NCI-H2081 (cell line): ENCODE data around the gene SLC1A3.
A peak's percentile ranks its signal among the peaks of the same experiment; 100 is the strongest.

Source experiments
- DNase-seq, 2 experiments: peaks; one replicate each; lab custom pipeline; 2025; lab: John Stamatoyannopoulos, UW

The SLC1A3 gene

DNA sequence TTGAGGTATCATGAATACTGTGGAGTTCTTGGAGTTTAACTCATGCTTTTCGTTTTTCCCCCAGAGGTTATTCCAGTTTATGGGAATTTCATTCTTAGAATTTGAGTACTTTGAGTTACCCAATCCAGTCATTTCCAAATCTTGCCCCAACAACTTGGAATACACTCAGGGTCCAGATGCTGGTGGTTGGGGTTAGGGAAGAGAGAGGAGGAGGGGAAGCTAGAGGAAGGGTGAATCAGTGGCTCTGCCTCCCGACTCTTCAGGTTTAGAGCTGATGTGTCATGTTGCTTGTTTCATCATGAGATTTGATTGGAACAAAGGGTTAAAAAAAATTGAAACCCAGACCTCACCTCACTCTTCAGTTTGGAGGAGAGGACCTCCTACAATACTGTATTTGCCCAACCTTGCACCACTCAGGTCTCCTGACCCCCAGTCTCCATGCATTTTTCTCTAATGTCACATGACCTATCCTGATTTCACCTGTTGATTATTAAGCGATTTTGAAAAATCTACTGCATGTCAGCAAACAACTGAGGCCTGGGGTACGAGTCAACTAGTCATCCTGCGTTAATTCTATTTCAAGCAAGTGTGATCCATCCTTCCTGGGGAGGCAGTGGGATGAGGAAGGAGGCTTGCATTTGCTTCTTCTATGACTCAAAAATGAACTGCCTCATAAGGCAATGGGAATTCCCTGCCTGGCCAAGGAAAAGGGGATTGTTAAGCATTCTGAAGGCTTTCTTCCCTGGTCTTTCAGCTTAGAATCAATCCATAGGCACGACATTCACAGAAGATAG is 6.2 kb upstream of the SLC1A3 start:
- DNase-seq: no peak

DNA sequence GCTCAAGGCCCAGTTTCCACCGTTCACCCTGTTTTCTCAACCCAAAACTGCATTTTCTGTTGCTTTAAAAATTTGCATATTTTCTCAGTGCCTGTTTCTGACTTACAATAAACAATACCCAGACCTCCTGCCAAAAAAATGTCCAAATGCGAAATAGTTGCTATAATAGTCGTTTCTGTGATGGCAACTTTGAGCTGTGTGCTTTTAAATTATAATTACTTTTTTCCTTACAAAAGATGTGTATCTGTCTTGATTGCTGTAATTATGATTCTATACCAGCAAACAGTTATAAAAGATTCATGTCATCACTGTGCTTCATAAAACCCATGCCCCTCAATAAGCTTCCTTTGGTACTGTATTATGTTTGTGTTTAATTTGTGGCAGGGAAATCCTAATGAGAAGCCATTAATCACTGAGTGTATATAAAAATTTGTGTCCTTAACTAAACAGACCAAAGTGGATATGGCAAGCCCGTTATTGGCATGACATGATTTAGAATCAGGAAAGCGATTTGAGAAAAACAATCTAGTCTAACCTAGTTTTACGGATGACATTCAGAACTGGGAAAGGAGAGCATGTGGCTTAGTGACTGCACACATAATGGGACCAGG is 5.4 kb upstream of the SLC1A3 start:
- DNase-seq: peak; percentile 49 to 92

DNA sequence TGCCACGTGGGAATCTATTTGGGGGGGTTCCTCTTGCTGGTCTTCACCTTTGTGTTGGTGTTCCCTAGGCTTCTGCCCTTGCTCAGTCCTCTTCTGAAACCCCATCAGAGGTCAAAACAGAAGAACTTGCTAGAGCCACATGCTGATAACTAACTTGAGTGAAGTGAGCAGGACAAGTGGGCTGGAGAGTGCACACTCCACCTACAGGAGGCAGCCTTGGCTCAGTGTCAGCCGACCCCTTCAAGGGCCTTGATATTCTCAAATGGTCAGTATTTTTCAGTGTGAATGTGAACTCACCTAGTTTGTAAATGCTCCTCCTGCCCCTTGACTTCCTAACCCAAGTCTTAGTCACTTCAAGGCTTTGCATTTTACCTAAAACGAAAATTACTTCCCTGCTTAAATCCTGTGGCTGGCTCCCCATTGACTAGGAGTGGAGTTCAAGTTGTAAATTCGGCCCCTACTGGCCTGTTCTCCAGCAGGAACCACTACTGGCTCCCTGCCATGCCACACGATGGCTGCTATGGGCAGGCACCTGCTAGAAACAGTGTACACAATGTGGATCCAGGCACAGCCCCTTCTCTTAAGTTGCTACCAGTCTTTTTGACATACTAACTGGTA is 3.6 kb upstream of the SLC1A3 start:
- peak in 1 of 2 experiments; percentile 5 for DNase-seq

DNA sequence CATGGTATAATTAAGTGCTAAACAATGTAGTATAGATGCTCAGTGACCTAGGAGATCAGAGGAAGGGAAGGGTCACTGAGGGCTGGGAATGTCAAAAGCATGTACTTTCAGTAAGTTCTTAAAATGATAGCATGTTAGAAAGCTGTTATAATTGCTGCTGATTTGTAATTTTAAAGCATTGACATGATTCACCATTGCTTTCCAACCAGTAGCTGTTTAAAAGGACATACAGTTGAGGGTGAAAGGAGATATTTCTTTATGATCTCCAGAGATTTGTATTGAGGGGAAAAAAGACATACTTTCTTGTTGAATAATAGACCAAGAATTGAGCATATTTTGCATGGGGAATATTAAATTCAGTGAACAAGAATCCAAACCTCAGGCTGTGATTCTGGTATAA is 1.2 kb upstream of the SLC1A3 start:
- DNase-seq: no peak

DNA sequence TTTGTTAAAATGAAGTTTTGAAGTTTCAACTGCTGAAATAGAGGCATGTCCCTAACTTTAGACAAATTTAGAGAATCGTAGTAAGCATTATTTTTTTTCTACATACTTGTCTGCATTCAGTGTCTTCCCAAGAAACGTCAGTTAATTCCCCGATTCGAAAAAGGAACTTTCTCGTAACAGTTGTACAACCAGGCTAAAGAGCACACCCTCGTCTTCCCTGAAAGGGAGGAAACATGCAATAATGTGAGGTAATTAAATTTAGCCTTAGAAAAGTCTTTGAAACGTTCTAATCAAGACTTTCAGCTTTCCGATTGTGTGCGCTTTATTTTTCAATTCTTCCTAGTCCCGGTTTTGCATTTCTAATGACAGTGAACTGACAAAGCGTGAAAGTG is 374 bp upstream of the SLC1A3 start:
- no peak for DNase-seq

DNA sequence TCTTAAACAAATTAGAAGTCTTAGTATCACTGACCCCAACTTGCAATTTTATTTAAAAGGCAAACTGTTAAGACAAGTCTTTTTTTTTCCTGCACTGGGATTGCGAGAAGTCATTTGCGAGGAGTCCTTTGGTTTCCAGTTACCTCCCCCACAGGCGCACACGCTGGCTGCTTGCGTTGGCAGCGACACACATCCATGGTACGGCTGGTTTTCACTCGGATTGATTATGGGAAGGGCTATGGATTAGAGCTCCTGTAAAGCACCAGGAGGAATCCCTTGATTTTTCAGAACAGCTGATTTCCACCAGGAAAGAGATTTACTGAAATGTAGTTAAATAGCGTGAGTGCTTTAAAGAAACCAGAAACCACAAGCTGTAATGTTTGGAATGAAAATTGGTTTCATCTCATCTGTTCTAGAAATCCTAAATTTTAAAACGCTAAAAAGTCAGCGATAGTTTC is 737 bp downstream of the SLC1A3 start:
- DNase-seq: peak in 1 of 2 experiments; percentile 25

DNA sequence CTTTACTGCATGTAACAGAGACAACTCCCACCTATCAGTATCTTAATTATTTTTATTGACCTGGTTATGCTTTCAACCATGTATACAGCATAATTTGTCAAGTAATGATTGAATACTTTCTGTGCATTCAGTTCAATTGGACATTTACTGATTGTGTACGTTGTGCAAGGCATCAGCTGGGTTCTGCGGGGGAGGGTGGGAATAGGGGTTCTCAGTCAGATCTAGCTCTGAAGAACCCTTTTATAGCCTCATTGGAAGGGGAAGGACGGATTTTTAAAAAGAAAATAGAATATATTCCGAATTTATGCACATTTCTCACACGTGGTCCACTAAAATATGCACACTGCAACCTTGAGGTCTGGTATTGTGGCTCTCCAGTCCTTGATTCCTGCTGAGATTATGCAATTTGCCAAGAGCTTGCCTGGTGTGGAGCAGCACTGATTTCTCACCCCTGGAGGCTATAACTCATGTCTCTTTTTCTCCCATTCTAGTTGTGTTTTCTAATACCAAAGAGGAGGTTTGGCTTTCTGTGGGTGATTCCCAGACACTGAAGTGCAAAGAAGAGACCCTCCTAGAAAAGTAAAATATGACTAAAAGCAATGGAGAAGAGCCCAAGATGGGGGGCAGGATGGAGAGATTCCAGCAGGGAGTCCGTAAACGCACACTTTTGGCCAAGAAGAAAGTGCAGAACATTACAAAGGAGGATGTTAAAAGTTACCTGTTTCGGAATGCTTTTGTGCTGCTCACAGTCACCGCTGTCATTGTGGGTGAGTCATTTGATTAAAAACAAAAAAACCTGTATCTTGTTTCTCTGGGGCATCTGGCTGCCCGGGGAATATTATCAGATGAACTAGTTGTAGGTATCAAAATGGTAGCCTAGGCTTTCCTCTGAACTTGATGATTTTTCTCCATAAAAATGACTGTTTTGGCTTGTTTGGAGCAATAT is 1.7 kb downstream of the SLC1A3 start:
- no peak for DNase-seq

DNA sequence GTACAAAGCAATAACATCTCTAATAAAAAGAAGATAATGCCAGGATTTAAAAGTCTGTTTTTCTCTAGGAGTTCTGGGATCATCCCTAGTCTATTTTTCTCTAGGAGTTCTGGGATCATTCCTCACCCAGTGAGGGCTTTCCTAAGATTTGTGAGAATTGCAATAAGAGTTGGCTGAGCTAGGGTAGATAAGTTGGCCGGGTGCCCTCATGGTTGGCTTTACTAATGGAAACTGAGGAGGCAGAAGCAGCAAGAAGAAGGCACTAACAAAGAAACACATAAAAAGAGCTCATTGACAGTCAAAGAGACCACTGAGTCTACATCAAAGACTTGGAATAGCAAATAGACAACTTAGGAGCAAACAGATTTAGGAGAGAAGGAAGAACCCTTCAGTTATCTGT is 4.2 kb downstream of the SLC1A3 start:
- DNase-seq: no peak

DNA sequence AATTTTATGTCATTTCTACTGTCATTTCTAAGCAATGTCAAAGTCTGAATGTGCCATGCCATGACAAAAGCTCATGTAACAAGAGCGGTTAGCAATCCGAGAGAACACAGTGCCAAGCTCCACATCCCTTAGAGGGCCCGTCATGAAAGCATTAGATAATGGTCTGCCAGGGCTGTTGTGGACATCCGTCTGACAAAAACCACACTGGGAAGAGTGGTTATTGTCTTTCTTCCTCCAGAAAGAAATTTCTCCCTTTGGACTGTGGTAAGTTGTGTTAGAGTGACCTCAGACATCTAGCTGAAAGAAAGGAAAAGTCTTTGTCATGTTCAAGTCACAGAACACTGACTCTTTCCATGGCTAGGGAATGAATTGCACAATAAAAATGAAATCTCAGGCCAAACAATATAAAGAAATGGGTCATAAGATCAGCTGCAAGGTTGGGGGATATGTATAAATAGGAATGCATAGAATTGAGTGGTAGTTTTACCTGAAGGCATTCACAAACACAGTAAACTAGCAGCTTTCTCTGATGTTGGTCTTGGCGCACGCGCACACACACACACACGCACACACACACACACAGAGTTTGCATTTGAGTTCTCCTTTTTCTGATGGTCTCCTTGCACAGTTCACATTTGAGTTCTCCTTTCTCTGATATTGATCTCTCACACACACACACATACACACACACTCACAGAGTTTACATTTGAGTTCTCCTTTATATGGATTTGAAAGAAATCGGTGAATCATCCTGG is 5.3 kb downstream of the SLC1A3 start:
- DNase-seq: no peak

DNA sequence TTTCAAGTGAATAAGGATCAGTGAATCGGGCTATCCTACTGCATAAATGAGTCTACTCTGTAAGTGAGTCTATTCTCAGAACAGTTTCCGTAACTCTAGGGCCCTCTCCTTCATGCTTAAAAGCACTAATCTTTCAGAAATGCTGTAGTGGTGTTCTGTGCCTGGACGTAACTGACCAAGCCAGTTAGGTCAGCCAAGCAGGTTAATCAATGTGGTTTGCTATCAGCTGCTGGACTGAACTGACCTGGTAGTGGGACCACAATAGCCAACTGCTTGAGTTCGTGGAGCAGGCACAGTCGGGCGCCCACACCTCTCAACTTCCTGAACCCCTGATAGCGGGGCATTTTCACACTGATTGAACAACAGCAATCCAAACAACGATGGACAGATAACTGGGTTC is 6.8 kb downstream of the SLC1A3 start:
- DNase-seq: no peak

DNA sequence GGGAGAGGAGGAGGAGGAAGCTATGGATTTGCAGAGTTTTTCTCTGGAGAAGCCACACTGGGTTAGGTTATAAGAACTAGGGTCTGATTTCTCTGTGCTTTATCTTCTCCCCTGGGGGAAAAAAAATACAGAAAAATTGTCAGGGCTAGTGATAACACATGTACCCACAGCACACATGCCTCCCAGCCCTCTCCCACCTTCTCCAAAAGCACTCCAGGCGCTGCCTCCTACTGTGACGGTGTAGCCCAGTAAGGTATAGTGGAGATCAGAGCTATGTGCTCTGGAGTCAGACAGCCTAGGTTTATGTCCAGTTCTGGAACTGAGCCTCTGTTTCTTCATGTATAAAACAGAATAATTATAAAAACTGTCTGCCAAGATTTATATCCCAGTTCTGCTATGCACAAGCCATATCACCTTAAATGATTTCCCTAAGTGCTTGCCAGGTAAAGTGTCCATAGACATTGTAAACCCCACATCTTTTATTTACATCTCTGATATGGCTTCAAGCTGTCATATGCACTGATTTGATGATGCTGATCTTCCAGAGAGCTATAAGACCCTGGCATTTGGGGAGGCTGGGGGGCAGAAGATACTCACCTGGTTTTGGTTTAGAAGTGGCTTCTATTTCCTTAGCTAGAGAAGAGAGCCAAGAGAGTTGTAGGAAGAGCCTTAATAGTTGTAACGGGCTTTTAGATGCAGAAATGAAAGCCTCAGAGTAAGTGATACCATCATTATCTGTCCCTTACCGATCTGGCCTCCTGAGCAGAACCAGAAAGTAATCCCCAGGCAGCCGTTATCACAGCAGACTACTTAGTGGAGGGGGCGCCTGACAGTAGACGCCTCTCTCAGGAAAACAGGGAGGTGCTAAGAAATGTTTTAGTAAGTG is 7.6 kb downstream of the SLC1A3 start:
- DNase-seq: no peak

DNA sequence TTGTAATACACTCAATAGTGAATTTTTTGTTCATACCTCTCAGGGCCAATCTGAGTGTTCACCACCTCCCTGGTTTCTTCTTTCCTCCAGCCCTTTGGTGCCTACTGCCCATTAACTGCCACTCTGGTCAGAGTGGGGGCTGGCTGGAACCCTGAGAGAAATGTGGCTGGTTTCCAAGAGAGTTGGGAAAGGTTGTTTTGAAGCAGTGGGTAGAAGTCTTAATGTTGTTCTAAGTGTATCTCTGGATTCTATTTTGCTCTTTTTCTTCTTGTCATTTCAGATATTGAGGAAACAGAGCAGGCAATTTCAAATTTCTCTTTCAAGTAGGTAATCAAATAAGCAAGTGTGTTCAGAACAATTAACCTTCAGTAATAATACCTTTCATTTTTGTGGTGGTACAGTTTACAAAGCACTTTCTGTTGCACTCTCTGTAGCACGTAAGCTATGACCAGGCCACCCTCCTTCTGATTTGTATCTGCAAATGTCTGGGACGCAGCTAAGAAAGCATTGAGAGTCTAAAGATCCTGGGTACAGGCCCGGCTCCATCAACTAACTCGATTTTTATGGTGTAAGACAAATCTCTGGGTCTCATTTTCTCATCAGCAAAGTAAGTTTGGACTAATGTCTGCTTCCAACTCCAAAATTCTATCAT is 8.4 kb downstream of the SLC1A3 start:
- DNase-seq: no peak

DNA sequence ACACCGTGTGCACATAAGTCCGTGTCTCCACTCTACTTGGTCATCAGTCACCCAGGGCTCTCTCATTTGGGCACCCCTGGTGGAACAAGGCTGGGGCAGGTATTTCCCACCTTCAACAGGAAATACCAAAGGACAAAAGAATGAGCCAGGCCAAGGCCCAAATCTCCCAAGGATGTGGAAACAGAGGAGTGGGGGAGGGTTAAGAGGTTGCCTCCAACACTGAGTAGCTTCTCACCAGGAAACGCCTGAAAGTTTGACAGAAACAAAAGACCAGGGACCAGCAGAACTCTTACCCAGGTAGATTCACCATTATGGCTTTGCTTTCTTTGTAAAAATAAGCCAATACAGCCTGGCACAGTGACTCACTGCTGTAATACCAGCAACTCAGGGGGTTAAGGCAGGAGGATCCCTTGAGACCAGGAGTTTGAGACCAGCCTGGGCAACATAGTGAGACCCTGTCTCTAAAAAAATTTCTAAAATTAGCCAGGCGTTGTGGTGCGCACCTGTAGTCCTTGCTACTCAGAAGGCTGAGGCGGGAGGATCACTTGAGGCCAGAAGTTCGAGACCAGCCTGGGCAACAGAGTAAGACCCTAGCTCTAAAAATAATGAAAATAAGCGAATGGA is 12.7 kb downstream of the SLC1A3 start:
- DNase-seq: no peak

DNA sequence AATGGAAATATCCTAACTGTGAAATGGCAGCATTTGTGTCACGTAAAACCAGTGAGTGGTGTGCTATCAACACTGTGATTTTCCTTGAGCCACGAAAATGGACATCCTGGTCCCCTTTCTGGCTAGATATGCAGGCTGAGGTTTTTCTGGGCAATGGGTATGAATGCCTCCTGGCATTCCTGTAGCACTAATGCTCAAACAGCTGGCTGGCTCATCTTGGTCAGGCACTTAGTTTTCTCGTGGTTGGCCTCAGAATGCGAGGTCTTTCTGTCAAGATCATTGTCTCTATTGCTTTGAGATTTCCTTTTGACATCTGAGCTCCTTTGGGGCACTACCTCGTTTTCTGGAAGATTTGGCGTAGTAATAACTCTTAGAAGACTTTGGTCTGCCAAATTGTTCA is 15.6 kb downstream of the SLC1A3 start:
- no peak for DNase-seq

DNA sequence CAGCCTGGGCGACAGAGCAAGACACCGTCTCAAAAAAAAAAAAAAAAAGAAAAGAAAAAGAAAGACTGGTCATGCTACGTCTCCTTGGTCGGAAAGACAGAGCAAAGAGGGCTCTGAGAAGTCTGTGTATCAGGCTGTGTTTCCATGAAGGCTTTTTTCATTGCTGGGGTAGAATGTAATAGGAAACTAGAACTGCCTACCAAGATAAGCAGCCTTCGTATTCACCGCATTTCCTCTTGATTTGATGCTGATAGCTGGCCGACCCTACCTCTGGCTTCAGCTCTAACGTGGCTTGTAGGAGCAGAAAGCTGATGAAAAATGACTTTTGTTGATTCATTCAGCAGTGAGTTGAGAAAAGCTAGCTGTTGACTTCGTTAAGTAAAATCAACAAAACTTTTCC is 17.4 kb downstream of the SLC1A3 start:
- DNase-seq: no peak

DNA sequence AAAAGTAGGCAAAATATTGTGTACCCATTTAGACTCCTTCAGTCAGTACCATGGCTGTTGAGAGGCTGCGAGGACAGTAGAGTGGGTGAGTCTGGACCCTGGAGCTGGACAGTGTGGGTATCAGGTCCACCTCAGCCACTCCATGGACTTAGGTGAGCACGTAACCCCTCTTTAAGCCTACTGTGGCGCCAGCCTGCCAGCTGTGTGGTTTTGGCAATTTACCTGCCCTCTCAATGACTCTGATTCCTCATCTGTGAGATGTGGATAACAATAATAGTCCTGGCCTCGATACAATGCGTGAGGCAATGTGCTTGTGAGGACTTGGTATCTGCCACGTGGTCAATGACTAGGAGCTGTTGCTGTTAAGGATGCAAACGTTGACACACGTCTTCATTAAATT is 17.9 kb downstream of the SLC1A3 start:
- DNase-seq: no peak

DNA sequence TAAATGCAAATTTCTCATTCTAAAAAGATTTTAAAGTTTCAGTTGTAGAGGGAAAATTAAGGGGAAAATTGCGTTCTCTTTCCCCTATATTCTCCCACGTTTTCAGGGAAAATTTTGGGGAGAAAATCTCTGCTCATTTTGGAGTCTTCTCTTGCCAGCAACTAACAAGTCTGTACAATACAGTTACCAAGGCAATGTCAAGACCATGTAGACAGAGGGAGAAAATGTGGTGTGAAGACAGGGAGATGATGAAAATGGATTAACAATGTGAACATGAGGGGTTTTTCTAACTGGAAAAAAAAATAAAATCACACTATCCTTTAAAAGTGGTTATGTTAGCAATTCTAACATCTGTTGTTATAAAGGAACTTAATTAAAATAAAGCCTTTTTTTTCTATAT is 22.3 kb downstream of the SLC1A3 start:
- DNase-seq: no peak

DNA sequence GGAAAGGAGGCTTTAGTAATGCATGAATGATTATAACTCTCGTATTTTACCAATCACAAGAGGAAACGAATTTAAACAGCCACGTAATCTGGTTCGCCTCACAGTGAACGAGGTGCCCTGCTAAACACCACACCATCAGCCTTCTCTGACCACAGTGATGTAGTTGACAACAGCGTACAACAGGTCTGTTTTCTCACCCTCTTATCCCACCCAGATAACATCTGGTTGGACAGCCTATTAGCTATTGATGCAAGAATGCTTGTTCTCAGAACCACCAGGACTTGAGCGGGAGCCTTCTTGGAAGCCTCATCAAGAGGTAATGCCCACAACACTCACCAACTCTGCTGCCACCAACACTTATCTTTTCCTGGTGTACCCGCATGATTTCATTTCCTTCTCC is 23.3 kb downstream of the SLC1A3 start:
- no peak for DNase-seq
